CD14-positive monocyte (primary cell): ENCODE data around the gene TRMU. TPM values are rescaled to one million over a fixed set of nuclear protein-coding genes. Genes with fewer than 3 reads are reported as not detected.

Experiments used
- DNase-seq, 3 donors: peaks; one replicate each; pipeline ENCODE4 v3.0.0-alpha.2; 2011 to 2022
- H2AFZ ChIP-seq: 2 replicates; pipeline ENCODE4 v1.6.0; 2012; ENCODE audit warnings: mild to moderate bottlenecking, low read depth, low read length, inconsistent platforms; ENCODE audit not compliant: insufficient read depth, poor library complexity, severe bottlenecking
- H3K27ac ChIP-seq, 2 donors: 1 replicate in 1 of 2; 2 replicates in 1 of 2; pipeline ENCODE4 v1.5.1; 2012 to 2013; ENCODE audit warnings: low read length in 2 of 2, control low read depth in 1 of 2, inconsistent platforms in 1 of 2, low read depth in 1 of 2, mild to moderate bottlenecking in 1 of 2
- H3K27me3 ChIP-seq, 2 donors: one replicate each; pipeline versions ENCODE4 v1.6.0 to v1.6.1; 2011 to 2013; ENCODE audit warnings: low read length in 2 of 2; ENCODE audit not compliant: control insufficient read depth in 2 of 2, insufficient read depth in 2 of 2
- H3K36me3 ChIP-seq, 2 donors: replicated peaks in 1 of 2; 1 replicate in 1 of 2; 2 replicates in 1 of 2; pipeline versions ENCODE4 v1.5.1 to v1.6.1; 2012 to 2013; ENCODE audit warnings: low read length in 2 of 2, control low read depth in 1 of 2, inconsistent platforms in 1 of 2, mild to moderate bottlenecking in 1 of 2; ENCODE audit not compliant: insufficient read depth in 2 of 2, control insufficient read depth in 1 of 2
- H3K4me1 ChIP-seq, 2 donors: 1 replicate in 1 of 2; 2 replicates in 1 of 2; pipeline versions ENCODE4 v1.5.1 to v1.6.1; 2012 to 2013; ENCODE audit warnings: low read length in 2 of 2, control low read depth in 1 of 2, inconsistent platforms in 1 of 2, mild to moderate bottlenecking in 1 of 2, moderate library complexity in 1 of 2; ENCODE audit not compliant: insufficient read depth in 2 of 2, control insufficient read depth in 1 of 2
- H3K4me2 ChIP-seq: replicated peaks from 2 replicates; pipeline ENCODE3; 2012; ENCODE audit warnings: low read length, moderate library complexity, mild to moderate bottlenecking; ENCODE audit not compliant: poor library complexity, severe bottlenecking; ENCODE audit errors: extremely low read depth
- H3K4me3 ChIP-seq, 3 experiments: fragments of 200-600 bp in 1 of 3; sonication (generic) in 1 of 3; replicated peaks in 1 of 3; 1 replicate in 2 of 3; 2 replicates in 1 of 3; pipeline ENCODE4 v1.5.1; 2011 to 2013; ENCODE audit warnings: low read length in 3 of 3, mild to moderate bottlenecking in 3 of 3, control low read depth in 2 of 3, low read depth in 2 of 3, inconsistent platforms in 1 of 3, moderate library complexity in 1 of 3
- H3K79me2 ChIP-seq: 2 replicates; pipeline ENCODE4 v1.6.0; 2012; ENCODE audit warnings: mild to moderate bottlenecking, control low read depth, inconsistent platforms, low read length, moderate library complexity; ENCODE audit not compliant: insufficient read depth
- H3K9ac ChIP-seq: 2 replicates; pipeline ENCODE4 v1.6.0; 2017; ENCODE audit warnings: low read length, mild to moderate bottlenecking; ENCODE audit not compliant: insufficient read depth, poor library complexity, severe bottlenecking
- H3K9me3 ChIP-seq, 2 donors: replicated peaks in 1 of 2; 1 replicate in 1 of 2; 2 replicates in 1 of 2; pipeline versions ENCODE4 v1.5.1 to v1.6.1; 2012 to 2013; ENCODE audit warnings: low read length in 2 of 2, control low read depth in 1 of 2; ENCODE audit not compliant: control insufficient read depth in 1 of 2, insufficient read depth in 1 of 2
- H4K20me1 ChIP-seq: 2 replicates; pipeline ENCODE4 v1.6.0; 2012; ENCODE audit warnings: mild to moderate bottlenecking, low read length, control low read depth, moderate library complexity; ENCODE audit not compliant: insufficient read depth
- H3K27ac Mint-ChIP-seq, 7 donors: one replicate each; pipeline ENCODE4 v1.8.0; 2020; ENCODE audit warnings: mild to moderate bottlenecking in 7 of 7, mixed read lengths in 7 of 7, moderate library complexity in 6 of 7, inconsistent platforms in 2 of 7
- H3K27me3 Mint-ChIP-seq, 3 donors: one replicate each; pipeline ENCODE4 v1.8.0; 2021 to 2022; ENCODE audit warnings: low read depth in 3 of 3, mild to moderate bottlenecking in 3 of 3, mixed read lengths in 3 of 3, moderate library complexity in 3 of 3, inconsistent platforms in 1 of 3
- H3K36me3 Mint-ChIP-seq, 2 donors: one replicate each; pipeline ENCODE4 v1.8.0; 2020; ENCODE audit warnings: mixed read lengths in 2 of 2, inconsistent platforms in 1 of 2, mild to moderate bottlenecking in 1 of 2
- H3K4me1 Mint-ChIP-seq: one replicate; pipeline ENCODE4 v1.8.0; 2020; ENCODE audit warnings: mild to moderate bottlenecking, mixed read lengths
- H3K4me3 Mint-ChIP-seq, 2 donors: one replicate each; pipeline ENCODE4 v1.8.0; 2020; ENCODE audit warnings: mild to moderate bottlenecking in 2 of 2, mixed read lengths in 2 of 2, moderate library complexity in 1 of 2
- H3K9me3 Mint-ChIP-seq, 7 donors: one replicate each; pipeline ENCODE4 v1.8.0; 2020 to 2022; ENCODE audit warnings: mixed read lengths in 7 of 7, mild to moderate bottlenecking in 6 of 7, moderate library complexity in 6 of 7, inconsistent platforms in 2 of 7
- CTCF ChIP-seq: fragments of 200-600 bp; IDR thresholded peaks from one replicate; pipeline ENCODE4 v1.8.0; 2022; ENCODE audit warnings: antibody characterized with exemption, mild to moderate bottlenecking
- WGBS: methylation state at CpG from one replicate; pipeline ENCODE4 v1.1.5; 2013; ENCODE audit warnings: missing lambda C conversion rate; ENCODE audit not compliant: insufficient coverage; 5-methylcytosine and 5-hydroxymethylcytosine counted together
- intact Hi-C, 2 donors: fragments of 100-400 bp; cut with micrococcal nuclease; formaldehyde crosslinking; loops; one replicate each; pipeline versions ENCODE4 v1.15.0 to v1.15.1; 2023
- polyA plus RNA-seq, 3 donors: library from polyadenylated mRNA; depleted of rRNA in 1 of 3; unstranded in 2 of 3; stranded (reverse) in 1 of 3; fragments of 300-500 nt in 2 of 3; fragments of >200 nt in 1 of 3; fragmentation: Illumina TruSeq in 2 of 3; gene quantifications; 1 replicate in 2 of 3; 2 replicates in 1 of 3; pipeline ENCODE4 v1.2.3, GENCODE V29; 2012 to 2021

TRMU gene
- polyA plus RNA-seq, 3 donors: 4.7 to 32.9 (median 5.6) TPM

DNA sequence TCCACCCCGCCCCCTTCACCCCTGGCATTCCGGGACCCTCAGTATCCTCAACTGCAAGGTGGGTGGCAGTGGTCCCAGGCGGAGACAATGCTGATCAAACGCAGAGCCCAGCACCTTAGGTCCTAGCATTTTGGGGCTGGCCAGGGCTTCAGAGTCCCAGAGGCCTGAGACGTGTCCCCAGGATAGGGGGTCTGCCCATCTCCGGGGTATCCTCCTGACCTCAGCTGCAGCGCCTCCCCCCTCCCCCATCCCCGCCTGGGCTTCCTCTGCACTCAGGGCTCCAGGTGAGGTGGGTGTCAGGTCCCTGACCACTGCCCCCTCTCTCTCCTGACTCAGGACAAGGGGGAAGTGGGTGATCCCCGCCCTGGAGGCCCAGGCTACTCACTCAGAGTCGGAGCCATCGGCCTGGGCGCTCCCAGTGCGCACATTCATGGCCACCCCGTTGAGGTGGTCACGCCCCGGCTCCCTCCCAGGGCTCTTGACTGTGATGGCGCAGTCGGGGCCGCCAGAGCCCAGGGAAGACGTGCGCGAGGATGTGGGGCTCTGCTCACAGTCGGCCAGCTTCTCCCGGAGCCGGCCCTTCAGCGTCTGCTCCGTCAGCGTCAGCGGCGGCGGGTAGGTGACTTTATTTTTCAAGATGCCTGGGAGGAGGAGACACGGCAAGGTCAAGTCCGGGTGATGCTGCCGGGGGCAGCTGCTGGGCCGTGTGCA, 28.3 kb downstream of the TRMU start:
- no peaks in the 10 kb centered on the region for H3K4me1 ChIP-seq
- H3K79me2 ChIP-seq: no peaks in the 10 kb centered on the region
- no peak for TF ChIP-seq CTCF
- H3K36me3 ChIP-seq: no peaks in the 10 kb centered on the region
- peaks cover 0 to 10% of the 10 kb centered on the region in 2 donors for H3K27me3 ChIP-seq
- H2AFZ ChIP-seq: no peak overlapping the region
- intact Hi-C loops: no loop called here
- H3K9me3 Mint-ChIP-seq: peaks cover 0 to 3% (median 0%) of the 10 kb centered on the region in 7 donors
- H3K36me3 Mint-ChIP-seq: peaks cover 6 to 7% of the 10 kb centered on the region in 2 donors
- H3K9me3 ChIP-seq: no peaks in the 10 kb centered on the region
- H3K9ac ChIP-seq: no peak overlapping the region
- H3K4me3 Mint-ChIP-seq: no peak overlapping the region
- H3K4me1 Mint-ChIP-seq: peaks cover 3% of the 10 kb centered on the region
- H3K27ac Mint-ChIP-seq: no peak overlapping the region
- H3K27ac ChIP-seq: no peak overlapping the region
- WGBS: 94% methylated on average over 30 of the region's 35 CpGs
- peaks cover 2 to 10% (median 7%) of the 10 kb centered on the region in 3 donors for H3K27me3 Mint-ChIP-seq
- no peak overlapping the region for H3K4me3 ChIP-seq
- H3K4me2 ChIP-seq: no peak overlapping the region
- H4K20me1 ChIP-seq: no peaks in the 10 kb centered on the region
- no peak for DNase-seq

- Mint-ChIP-seq H3K27ac (no peak overlapping the region), H3K4me3 (no peak overlapping the region), H3K9me3 (peaks cover 0 to 3% (median 0%) of the 10 kb centered on the region in 7 donors), H3K27me3 (peaks cover 0 to 12% (median 7%) of the 10 kb centered on the region in 3 donors), H3K36me3 (peaks cover 0 to under 1% of the 10 kb centered on the region in 2 donors), H3K4me1 (peaks cover 3% of the 10 kb centered on the region)
- intact Hi-C loops: no loop called here
- no peak for TF ChIP-seq CTCF
- no peak overlapping the region for H3K4me2 ChIP-seq
- H4K20me1 ChIP-seq: no peaks in the 10 kb centered on the region
- H3K36me3 ChIP-seq: no peaks in the 10 kb centered on the region
- WGBS: 96% methylated on average over 25 of the region's 26 CpGs
- no peak overlapping the region for H3K9ac ChIP-seq
- H3K9me3 ChIP-seq: no peaks in the 10 kb centered on the region
- H3K4me1 ChIP-seq: no peaks in the 10 kb centered on the region
- peaks cover 0 to 10% of the 10 kb centered on the region in 2 donors for H3K27me3 ChIP-seq
- H3K27ac ChIP-seq: no peak overlapping the region
- no peak overlapping the region for H3K4me3 ChIP-seq
- DNase-seq: no peak
- H2AFZ ChIP-seq: no peak overlapping the region
- H3K79me2 ChIP-seq: no peaks in the 10 kb centered on the region
These were observed 29.0 kb downstream of the TRMU start for GRCh38 chr22:46364341-46365165.
